ENCODE data around the gene TUFM. TPM values are rescaled to one million over a fixed set of nuclear protein-coding genes. Genes with fewer than 3 reads are reported as not detected.

The TUFM gene
- polyA plus RNA-seq, 3 donors, result 146 to 157 (median 148) TPM

- DNase-seq, result no peak
- H3K79me2 ChIP-seq (ENCODE audit: insufficient read depth, low read length), result peaks cover 50% of the 10 kb centered on the region
- Mint-ChIP-seq H3K27me3 (ENCODE audit: low read depth in 3 of 3) (peaks cover 0 to 2% (median 0%) of the 10 kb centered on the region in 3 donors), H3K27ac (peak overlapping the region in 3 of 7 donors; percentile 33 to 71 (median 58)), H3K4me1 (peaks cover 20% of the 10 kb centered on the region), H3K9me3 (peaks cover 0 to 2% (median 0%) of the 10 kb centered on the region in 7 donors), H3K36me3 (peaks cover 36 to 43% of the 10 kb centered on the region in 2 donors), H3K4me3 (no peak overlapping the region)
- no peaks in the 10 kb centered on the region for H3K9me3 ChIP-seq (replicated peaks in 1 of 2; ENCODE audit: control insufficient read depth in 1 of 2, insufficient read depth in 1 of 2, low read length in 2 of 2)
- H3K27ac ChIP-seq (ENCODE audit: low read depth in 1 of 2, low read length in 2 of 2), result peak overlapping the region in 1 of 2 donors; percentile 23
- intact Hi-C loops (cut with micrococcal nuclease), result no loop called here
- no peak overlapping the region for H3K4me2 ChIP-seq (replicated peaks; ENCODE audit: extremely low read depth, low read length, poor library complexity, severe bottlenecking)
- TF ChIP-seq CTCF (IDR thresholded peaks at IDR 0.05), result no peak
- peaks cover 41 to 45% of the 10 kb centered on the region in 2 donors for H3K36me3 ChIP-seq (replicated peaks in 1 of 2; ENCODE audit: control insufficient read depth in 1 of 2, insufficient read depth in 2 of 2, low read length in 2 of 2)
- no peaks in the 10 kb centered on the region for H3K27me3 ChIP-seq (ENCODE audit: control insufficient read depth in 2 of 2, insufficient read depth in 2 of 2, low read length in 2 of 2)
- H3K4me3 ChIP-seq (replicated peaks in 1 of 3; ENCODE audit: low read depth in 2 of 3, low read length in 3 of 3), result no peak overlapping the region
- H3K9ac ChIP-seq (ENCODE audit: insufficient read depth, low read length, poor library complexity, severe bottlenecking), result no peak overlapping the region
- peaks cover 30% of the 10 kb centered on the region for H4K20me1 ChIP-seq (ENCODE audit: insufficient read depth, low read length)
- H3K4me1 ChIP-seq (ENCODE audit: control insufficient read depth in 1 of 2, insufficient read depth in 2 of 2, low read length in 2 of 2), result peaks cover 19 to 26% of the 10 kb centered on the region in 2 donors
- 94% methylated on average over 24 of the region's 32 CpGs for WGBS (ENCODE audit: insufficient coverage)
- no peak overlapping the region for H2AFZ ChIP-seq (ENCODE audit: insufficient read depth, low read depth, low read length, poor library complexity, severe bottlenecking)
These were observed 19.7 kb upstream of the TUFM start for GRCh38 chr16:28865722-28866453.

GRCh38 chr16:28865001-28865688 lies 19.0 kb upstream of the TUFM start:
- intact Hi-C loops (cut with micrococcal nuclease), result no loop called here
- H3K27ac Mint-ChIP-seq, result peak overlapping the region in 2 of 7 donors; percentile 58 to 96
- peak overlapping the region in 1 of 3 experiments; percentile 100 for H3K4me3 ChIP-seq (replicated peaks in 1 of 3; ENCODE audit: low read depth in 2 of 3, low read length in 3 of 3)
- peaks cover 35 to 37% of the 10 kb centered on the region in 2 donors for H3K36me3 ChIP-seq (replicated peaks in 1 of 2; ENCODE audit: control insufficient read depth in 1 of 2, insufficient read depth in 2 of 2, low read length in 2 of 2)
- no peak for DNase-seq
- no peaks in the 10 kb centered on the region for H3K27me3 ChIP-seq (ENCODE audit: control insufficient read depth in 2 of 2, insufficient read depth in 2 of 2, low read length in 2 of 2)
- WGBS (ENCODE audit: insufficient coverage), result 97% methylated on average over 12 of the region's 12 CpGs
- H4K20me1 ChIP-seq (ENCODE audit: insufficient read depth, low read length), result peaks cover 29% of the 10 kb centered on the region
- peaks cover 0 to 1% (median 0%) of the 10 kb centered on the region in 3 donors for H3K27me3 Mint-ChIP-seq (ENCODE audit: low read depth in 3 of 3)
- H3K9me3 Mint-ChIP-seq, result peaks cover 0 to 2% (median 0%) of the 10 kb centered on the region in 7 donors
- H3K9ac ChIP-seq (ENCODE audit: insufficient read depth, low read length, poor library complexity, severe bottlenecking), result no peak overlapping the region
- no peaks in the 10 kb centered on the region for H3K9me3 ChIP-seq (replicated peaks in 1 of 2; ENCODE audit: control insufficient read depth in 1 of 2, insufficient read depth in 1 of 2, low read length in 2 of 2)
- peak overlapping the region; percentile 81 for H3K4me2 ChIP-seq (replicated peaks; ENCODE audit: extremely low read depth, low read length, poor library complexity, severe bottlenecking)
- no peak for TF ChIP-seq CTCF (IDR thresholded peaks at IDR 0.05)
- H3K4me1 Mint-ChIP-seq, result peaks cover 20% of the 10 kb centered on the region
- no peak overlapping the region for H2AFZ ChIP-seq (ENCODE audit: insufficient read depth, low read depth, low read length, poor library complexity, severe bottlenecking)
- H3K27ac ChIP-seq (ENCODE audit: low read depth in 1 of 2, low read length in 2 of 2), result peak overlapping the region in 1 of 2 donors; percentile 96
- H3K4me1 ChIP-seq (ENCODE audit: control insufficient read depth in 1 of 2, insufficient read depth in 2 of 2, low read length in 2 of 2), result peaks cover 19 to 26% of the 10 kb centered on the region in 2 donors
- H3K36me3 Mint-ChIP-seq, result peaks cover 29 to 36% of the 10 kb centered on the region in 2 donors
- peaks cover 50% of the 10 kb centered on the region for H3K79me2 ChIP-seq (ENCODE audit: insufficient read depth, low read length)
- H3K4me3 Mint-ChIP-seq, result no peak overlapping the region

Measured in CD14-positive monocyte (primary cell).